Neural cell (in vitro differentiated cells): ENCODE results near the gene MPND. TPM values are rescaled to one million over a fixed set of nuclear protein-coding genes. Genes with fewer than 3 reads are reported as not detected.

Experiments used
- H2AFZ ChIP-seq: fragments of 200-600, 300-800 bp; sonication (generic), shearing (Covaris generic); 2 replicates; pipeline ENCODE4 v1.6.0; 2014; ENCODE audit warnings: low read depth, mild to moderate bottlenecking, antibody characterized with exemption, low read length, moderate library complexity
- H3F3A ChIP-seq: fragments of 200-600 bp; shearing (Covaris generic); 2 replicates; pipeline ENCODE4 v1.6.1; 2016; ENCODE audit warnings: mild to moderate bottlenecking, moderate library complexity, mixed read lengths, antibody characterized with exemption, low read length; ENCODE audit not compliant: insufficient read depth, poor library complexity, severe bottlenecking
- H3K27ac ChIP-seq: fragments of 200-600, 300-800 bp; sonication (generic), shearing (Covaris generic); 2 replicates; pipeline ENCODE4 v1.5.1; 2014; ENCODE audit warnings: mild to moderate bottlenecking, low read length, moderate library complexity
- H3K27me3 ChIP-seq: fragments of 300-800, 200-600 bp; sonication (generic), shearing (Covaris generic); 2 replicates; pipeline ENCODE4 v1.6.0; 2014; ENCODE audit warnings: mild to moderate bottlenecking, low read depth, low read length, moderate library complexity; ENCODE audit not compliant: insufficient read depth
- H3K36me3 ChIP-seq: fragments of 300-800, 200-600 bp; sonication (generic), shearing (Covaris generic); 2 replicates; pipeline ENCODE4 v1.5.1; 2014; ENCODE audit warnings: mild to moderate bottlenecking, antibody characterized with exemption, low read length, moderate library complexity; ENCODE audit not compliant: insufficient read depth
- H3K4me2 ChIP-seq: fragments of 300-800, 200-600 bp; sonication (generic), shearing (Covaris generic); 2 replicates; pipeline ENCODE4 v1.6.0; 2014; ENCODE audit warnings: mild to moderate bottlenecking, low read length
- H3K4me3 ChIP-seq: fragments of 300-800, 200-600 bp; sonication (generic), shearing (Covaris generic); 2 replicates; pipeline ENCODE4 v1.5.1; 2014; ENCODE audit warnings: mild to moderate bottlenecking, low read length, moderate library complexity
- H3K79me2 ChIP-seq: fragments of 200-600 bp; shearing (Covaris generic); replicated peaks from 2 replicates; pipeline ENCODE4 v1.6.0; 2014; ENCODE audit warnings: mild to moderate bottlenecking, low read length, moderate library complexity; ENCODE audit not compliant: insufficient read depth
- H3K9ac ChIP-seq: fragments of 300-800, 200-600 bp; sonication (generic), shearing (Covaris generic); 2 replicates; pipeline ENCODE4 v1.6.1; 2016; ENCODE audit warnings: mild to moderate bottlenecking, low read length, mixed read lengths
- H3K9me2 ChIP-seq: fragments of 200-600 bp; shearing (Covaris generic); 2 replicates; pipeline ENCODE4 v1.6.1; 2016; ENCODE audit warnings: mild to moderate bottlenecking, low read length, mixed read lengths; ENCODE audit not compliant: insufficient read depth
- H3K9me3 ChIP-seq: fragments of 200-600, 300-800 bp; sonication (generic), shearing (Covaris generic); 2 replicates; pipeline ENCODE4 v1.6.1; 2016; ENCODE audit warnings: mild to moderate bottlenecking, mixed run types, low read length, moderate library complexity, mixed read lengths
- H4K20me1 ChIP-seq: fragments of 200-600 bp; shearing (Covaris generic); 2 replicates; pipeline ENCODE4 v1.6.1; 2016; ENCODE audit warnings: mild to moderate bottlenecking, mixed run types; ENCODE audit not compliant: insufficient read depth
- CTCF ChIP-seq: fragments of 450-650 bp; IDR thresholded peaks from 2 replicates; pipeline ENCODE4 v1.5.1; 2014; ENCODE audit warnings: antibody characterized with exemption, mild to moderate bottlenecking, moderate library complexity; ENCODE audit not compliant: poor library complexity, severe bottlenecking
- EP300 ChIP-seq: fragments of 450-650 bp; conservative IDR thresholded peaks from 2 replicates; pipeline ENCODE4 v1.6.1; 2014; ENCODE audit warnings: antibody characterized with exemption, mild to moderate bottlenecking, moderate library complexity; ENCODE audit not compliant: poor library complexity, severe bottlenecking
- EZH2 ChIP-seq: fragments of 200-600, 300-800 bp; shearing (Covaris generic), sonication (generic); IDR thresholded peaks from 2 replicates; pipeline ENCODE4 v1.6.1; 2014; ENCODE audit warnings: antibody characterized with exemption, low read length, borderline replicate concordance, mild to moderate bottlenecking; ENCODE audit not compliant: insufficient read depth, poor library complexity, severe bottlenecking
- MXI1 ChIP-seq: fragments of 450-650 bp; conservative IDR thresholded peaks from 2 replicates; pipeline ENCODE4 v1.6.1; 2014; ENCODE audit warnings: antibody characterized with exemption, mild to moderate bottlenecking; ENCODE audit not compliant: poor library complexity, severe bottlenecking
- POLR2AphosphoS5 ChIP-seq: IDR thresholded peaks from 2 replicates; pipeline ENCODE4 v1.6.1; 2012
- RAD21 ChIP-seq: fragments of 450-650 bp; conservative IDR thresholded peaks from 2 replicates; pipeline ENCODE4 v1.6.1; 2014; ENCODE audit warnings: antibody characterized with exemption, mild to moderate bottlenecking, moderate library complexity
- SMC3 ChIP-seq: fragments of 450-650 bp; conservative IDR thresholded peaks from 2 replicates; pipeline ENCODE4 v1.6.1; 2014; ENCODE audit warnings: antibody characterized with exemption, mild to moderate bottlenecking, moderate library complexity; ENCODE audit not compliant: poor library complexity
- TAF1 ChIP-seq: IDR thresholded peaks from 2 replicates; pipeline ENCODE4 v1.6.1; 2012; ENCODE audit warnings: low read depth
- polyA minus RNA-seq: library from RNA; depleted of rRNA, polyadenylated mRNA; stranded (reverse); fragments of >200 nt; gene quantifications from 2 replicates; pipeline ENCODE4 v1.2.3, GENCODE V29; 2014
- polyA plus RNA-seq: library from polyadenylated mRNA; depleted of rRNA; stranded (reverse); fragments of >200 nt; gene quantifications from 2 replicates; pipeline ENCODE4 v1.2.3, GENCODE V29; 2014
- TF ChIP-seq, protein P1 (sequence below): IDR thresholded peaks from 2 replicates; pipeline ENCODE4 v1.6.1; 2012; ENCODE audit warnings: borderline replicate concordance

Gene MPND, protein sequence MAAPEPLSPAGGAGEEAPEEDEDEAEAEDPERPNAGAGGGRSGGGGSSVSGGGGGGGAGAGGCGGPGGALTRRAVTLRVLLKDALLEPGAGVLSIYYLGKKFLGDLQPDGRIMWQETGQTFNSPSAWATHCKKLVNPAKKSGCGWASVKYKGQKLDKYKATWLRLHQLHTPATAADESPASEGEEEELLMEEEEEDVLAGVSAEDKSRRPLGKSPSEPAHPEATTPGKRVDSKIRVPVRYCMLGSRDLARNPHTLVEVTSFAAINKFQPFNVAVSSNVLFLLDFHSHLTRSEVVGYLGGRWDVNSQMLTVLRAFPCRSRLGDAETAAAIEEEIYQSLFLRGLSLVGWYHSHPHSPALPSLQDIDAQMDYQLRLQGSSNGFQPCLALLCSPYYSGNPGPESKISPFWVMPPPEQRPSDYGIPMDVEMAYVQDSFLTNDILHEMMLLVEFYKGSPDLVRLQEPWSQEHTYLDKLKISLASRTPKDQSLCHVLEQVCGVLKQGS
- 34.8 and 37.0 TPM in 2 replicates for polyA plus RNA-seq
- polyA minus RNA-seq, result 27.0 and 34.8 TPM in 2 replicates

- peak within 1 kb of the TSS; percentile 85 for H3K4me2 ChIP-seq
- peak within 1 kb of the TSS; percentile 92 for H3K9ac ChIP-seq
- peak within 1 kb of the TSS; percentile 68 for H3K4me3 ChIP-seq
- H3K27ac ChIP-seq, result peak within 1 kb of the TSS; percentile 97
- H3K9me3 ChIP-seq, result no peaks in the 10 kb centered on the region
- no peak for TF ChIP-seq CTCF
- no peak for TF ChIP-seq TAF1
- TF ChIP-seq EP300, result peak; percentile 21
- no peak for TF ChIP-seq MXI1
- TF ChIP-seq RAD21, result no peak
- peak; percentile 69 for TF ChIP-seq POLR2AphosphoS5
- peaks cover 6% of the 10 kb centered on the region for H3K79me2 ChIP-seq
- H3F3A ChIP-seq, result no peaks in the 10 kb centered on the region
- H3K36me3 ChIP-seq, result no peaks in the 10 kb centered on the region
- no peaks in the 10 kb centered on the region for H4K20me1 ChIP-seq
- H3K9me2 ChIP-seq, result no peaks in the 10 kb centered on the region
- H2AFZ ChIP-seq, result peak within 1 kb of the TSS; percentile 81
- no peaks in the 10 kb centered on the region for H3K27me3 ChIP-seq
Measured at GRCh38 chr19:4343370-4344307, at the start of gene MPND. Gene MPND (plus strand): TSS chr19:4343562. CDS start chr19:4343594, 32 bp downstream.

- TF ChIP-seq EP300, result no peak
- TF ChIP-seq, protein P1, sequence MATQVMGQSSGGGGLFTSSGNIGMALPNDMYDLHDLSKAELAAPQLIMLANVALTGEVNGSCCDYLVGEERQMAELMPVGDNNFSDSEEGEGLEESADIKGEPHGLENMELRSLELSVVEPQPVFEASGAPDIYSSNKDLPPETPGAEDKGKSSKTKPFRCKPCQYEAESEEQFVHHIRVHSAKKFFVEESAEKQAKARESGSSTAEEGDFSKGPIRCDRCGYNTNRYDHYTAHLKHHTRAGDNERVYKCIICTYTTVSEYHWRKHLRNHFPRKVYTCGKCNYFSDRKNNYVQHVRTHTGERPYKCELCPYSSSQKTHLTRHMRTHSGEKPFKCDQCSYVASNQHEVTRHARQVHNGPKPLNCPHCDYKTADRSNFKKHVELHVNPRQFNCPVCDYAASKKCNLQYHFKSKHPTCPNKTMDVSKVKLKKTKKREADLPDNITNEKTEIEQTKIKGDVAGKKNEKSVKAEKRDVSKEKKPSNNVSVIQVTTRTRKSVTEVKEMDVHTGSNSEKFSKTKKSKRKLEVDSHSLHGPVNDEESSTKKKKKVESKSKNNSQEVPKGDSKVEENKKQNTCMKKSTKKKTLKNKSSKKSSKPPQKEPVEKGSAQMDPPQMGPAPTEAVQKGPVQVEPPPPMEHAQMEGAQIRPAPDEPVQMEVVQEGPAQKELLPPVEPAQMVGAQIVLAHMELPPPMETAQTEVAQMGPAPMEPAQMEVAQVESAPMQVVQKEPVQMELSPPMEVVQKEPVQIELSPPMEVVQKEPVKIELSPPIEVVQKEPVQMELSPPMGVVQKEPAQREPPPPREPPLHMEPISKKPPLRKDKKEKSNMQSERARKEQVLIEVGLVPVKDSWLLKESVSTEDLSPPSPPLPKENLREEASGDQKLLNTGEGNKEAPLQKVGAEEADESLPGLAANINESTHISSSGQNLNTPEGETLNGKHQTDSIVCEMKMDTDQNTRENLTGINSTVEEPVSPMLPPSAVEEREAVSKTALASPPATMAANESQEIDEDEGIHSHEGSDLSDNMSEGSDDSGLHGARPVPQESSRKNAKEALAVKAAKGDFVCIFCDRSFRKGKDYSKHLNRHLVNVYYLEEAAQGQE, result no peak
- TF ChIP-seq POLR2AphosphoS5, result no peak
- no peak for TF ChIP-seq MXI1
- TF ChIP-seq SMC3, result no peak
- no peak for TF ChIP-seq RAD21
- TF ChIP-seq CTCF, result no peak
- no peak for TF ChIP-seq EZH2
- no peak for TF ChIP-seq TAF1
- H3F3A ChIP-seq, result no peaks in the 10 kb centered on the region
- no peaks in the 10 kb centered on the region for H3K36me3 ChIP-seq
- H3K27ac ChIP-seq, result no peak overlapping the region
- no peak overlapping the region for H3K4me3 ChIP-seq
- H3K4me2 ChIP-seq, result no peak overlapping the region
- no peaks in the 10 kb centered on the region for H3K27me3 ChIP-seq
- no peak overlapping the region for H2AFZ ChIP-seq
- H3K9ac ChIP-seq, result no peak overlapping the region
- no peaks in the 10 kb centered on the region for H4K20me1 ChIP-seq
- H3K9me3 ChIP-seq, result no peaks in the 10 kb centered on the region
- no peaks in the 10 kb centered on the region for H3K79me2 ChIP-seq
- H3K9me2 ChIP-seq, result no peaks in the 10 kb centered on the region
Measured at GRCh38 chr19:4294389-4294788, 49.0 kb upstream of the MPND start.
